ENCODE results near the gene SRGAP2B. TPM values are rescaled to one million over a fixed set of nuclear protein-coding genes. Genes with fewer than 3 reads are reported as not detected.
A peak's percentile ranks its signal among the peaks of the same experiment; 100 is the strongest.
"Not testable (repeated sequence)": the region's sequence is repeated elsewhere in the genome, so short reads cannot be mapped to it uniquely, and the experiment has no call there.

The SRGAP2B gene
- total RNA-seq, 1 donor from 2014 or later: 46.8 TPM

DNA sequence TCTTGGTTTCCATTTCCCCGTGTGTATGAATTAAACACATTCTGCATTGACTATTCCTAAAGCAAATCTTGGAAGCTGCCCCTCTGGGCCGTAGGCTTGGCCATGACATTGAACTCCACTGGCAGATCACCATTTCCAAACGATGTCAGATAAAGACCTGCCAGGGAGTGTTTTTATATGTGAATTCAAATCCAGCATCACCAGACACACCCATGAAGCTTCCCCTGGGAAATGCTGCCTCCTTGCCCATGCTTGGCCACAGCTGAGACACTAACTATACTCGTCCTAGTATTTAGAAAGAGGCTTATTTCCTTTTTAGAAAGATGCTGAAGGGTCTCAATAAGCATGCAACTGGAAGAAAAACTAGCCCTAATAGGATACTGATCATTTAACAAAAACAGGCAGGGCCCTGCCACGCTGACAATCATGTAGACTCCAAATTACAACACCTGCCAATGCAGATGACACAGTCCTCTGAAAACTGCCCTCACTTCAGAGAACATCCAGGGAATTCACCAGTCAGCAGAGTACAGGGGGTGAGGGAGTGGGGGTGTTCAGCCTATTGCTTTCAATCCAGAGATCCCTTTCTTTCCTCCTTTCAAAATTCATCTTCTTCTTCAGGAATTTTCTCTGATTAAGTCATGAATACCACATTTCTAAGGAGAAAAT, 94.9 kb downstream of the SRGAP2B start:
- not testable (repeated sequence) for DNase-seq (ENCODE audit: extremely low read depth, low read depth, low spot score)

DNA sequence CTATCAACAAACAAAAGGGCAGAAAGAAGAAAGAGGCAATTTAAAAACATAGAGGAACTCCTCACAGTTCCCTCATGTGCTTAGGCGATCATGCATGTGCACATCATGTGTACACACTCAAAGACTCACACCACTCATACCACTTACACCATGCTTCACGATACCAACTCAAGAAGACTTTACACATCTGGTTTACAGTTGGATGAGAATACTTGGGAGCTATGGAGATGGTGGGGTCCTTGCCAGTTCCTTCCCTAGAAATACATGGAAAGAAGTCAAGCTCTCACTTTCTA, 96.2 kb downstream of the SRGAP2B start:
- DNase-seq (ENCODE audit: extremely low read depth, low read depth, low spot score): not testable (repeated sequence)

DNA sequence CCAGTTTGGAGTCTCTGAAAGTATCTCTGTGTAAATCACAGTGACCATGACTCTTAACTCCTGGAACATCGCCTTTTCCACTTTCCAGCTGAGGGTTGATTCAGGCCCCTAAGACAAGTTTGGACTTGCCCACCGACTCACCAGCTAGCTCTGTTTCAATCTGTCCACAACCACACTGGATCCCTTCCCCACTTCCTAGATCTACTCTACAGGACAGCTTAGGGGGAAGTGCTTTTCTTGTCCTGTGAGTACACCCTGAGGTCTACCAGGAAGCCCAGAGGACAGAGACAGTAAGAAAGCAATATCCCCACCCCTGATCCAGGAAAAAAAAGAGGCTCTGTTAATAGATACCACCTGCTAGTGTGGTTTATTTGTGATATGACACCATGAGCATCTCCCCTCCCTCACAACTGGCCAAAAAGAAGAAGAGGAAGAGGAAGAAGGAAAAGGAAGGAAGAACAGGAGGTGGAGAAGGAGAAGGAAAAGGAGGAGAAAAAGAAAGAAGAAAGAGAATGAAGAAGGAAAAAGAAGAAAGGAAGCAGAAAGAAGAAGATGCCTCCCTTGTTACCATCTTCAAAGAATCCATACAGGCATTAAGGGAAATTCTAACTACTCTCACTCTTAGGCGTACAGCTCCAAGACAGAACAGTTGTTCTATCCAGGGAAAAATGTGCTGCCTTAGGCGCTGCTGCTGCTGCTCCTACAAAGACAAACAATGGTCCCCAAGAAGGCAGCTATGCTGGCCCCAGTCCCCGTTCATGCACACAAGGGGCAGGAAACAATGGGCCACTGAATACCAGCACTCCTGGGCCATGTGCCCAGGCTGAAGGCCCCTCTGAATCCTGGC, 96.8 kb downstream of the SRGAP2B start:
- DNase-seq (ENCODE audit: extremely low read depth, low read depth, low spot score): not testable (repeated sequence)

DNA sequence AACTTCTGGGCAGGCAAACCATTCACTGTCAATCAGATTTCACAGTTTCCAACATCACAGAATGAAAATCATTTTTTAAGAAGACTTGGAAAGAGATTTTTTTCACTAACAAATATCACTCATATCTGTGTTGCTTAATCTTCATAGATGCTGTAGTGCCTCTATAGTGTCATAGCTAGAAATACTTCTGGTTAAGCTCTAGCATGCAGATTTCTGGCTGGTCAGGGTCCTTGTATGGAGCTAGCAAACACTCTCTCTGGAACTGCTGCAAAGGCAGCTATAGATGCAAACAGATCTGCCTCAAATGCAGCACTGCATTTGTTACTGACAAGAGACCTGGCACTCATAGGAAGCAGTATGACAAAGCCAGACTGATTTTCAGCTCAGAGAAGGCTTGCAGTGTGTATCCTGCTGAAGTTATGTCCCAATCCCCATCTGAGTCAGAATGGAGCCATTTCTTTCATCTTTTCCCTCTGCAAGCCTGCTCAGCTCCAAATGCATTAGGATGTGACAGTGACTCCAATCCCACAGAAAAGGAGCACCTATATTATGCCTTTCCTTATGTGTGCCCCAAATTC, 99.2 kb downstream of the SRGAP2B start:
- not testable (repeated sequence) for DNase-seq (ENCODE audit: extremely low read depth, low read depth, low spot score)

DNA sequence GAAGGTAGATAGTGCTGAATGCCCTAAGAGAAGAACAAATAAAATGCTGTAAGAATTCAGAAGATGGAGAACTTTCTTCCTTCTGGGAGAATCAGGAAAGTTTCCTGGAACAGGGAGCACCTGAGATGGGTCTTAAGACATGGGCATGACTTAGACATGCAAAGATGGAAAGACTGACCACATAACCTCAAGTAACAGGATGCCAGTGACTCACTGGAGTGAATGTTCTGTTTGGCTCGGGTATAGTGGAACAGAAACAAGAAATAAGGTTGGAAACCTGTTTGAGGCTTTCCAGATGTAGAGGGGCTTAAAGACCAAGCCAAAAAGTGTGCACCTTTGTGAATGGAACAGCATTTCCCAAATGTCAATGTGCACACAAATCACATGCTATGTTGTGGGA, 102.2 kb downstream of the SRGAP2B start:
- peak; percentile 27 for DNase-seq (ENCODE audit: extremely low read depth, low read depth, low spot score)

DNA sequence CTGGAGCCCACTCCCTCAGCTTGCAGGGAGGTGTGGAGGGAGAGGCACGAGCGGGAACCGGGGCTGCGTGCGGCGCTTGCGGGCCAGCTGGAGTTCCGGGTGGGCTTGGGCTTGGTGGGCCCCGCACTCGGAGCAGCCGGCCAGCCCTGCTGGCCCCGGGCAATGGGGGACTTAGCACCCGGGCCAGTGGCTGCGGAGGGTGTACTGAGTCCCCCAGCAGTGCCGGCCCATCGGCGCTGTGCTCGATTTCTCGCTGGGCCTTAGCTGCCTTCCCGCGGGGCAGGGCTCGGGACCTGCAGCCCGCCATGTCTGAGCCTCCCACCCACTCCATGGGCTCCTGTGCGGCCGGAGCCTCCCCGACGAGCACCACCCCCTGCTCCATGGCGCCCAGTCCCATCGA, 104.5 kb downstream of the SRGAP2B start:
- not testable (repeated sequence) for DNase-seq (ENCODE audit: extremely low read depth, low read depth, low spot score)

DNA sequence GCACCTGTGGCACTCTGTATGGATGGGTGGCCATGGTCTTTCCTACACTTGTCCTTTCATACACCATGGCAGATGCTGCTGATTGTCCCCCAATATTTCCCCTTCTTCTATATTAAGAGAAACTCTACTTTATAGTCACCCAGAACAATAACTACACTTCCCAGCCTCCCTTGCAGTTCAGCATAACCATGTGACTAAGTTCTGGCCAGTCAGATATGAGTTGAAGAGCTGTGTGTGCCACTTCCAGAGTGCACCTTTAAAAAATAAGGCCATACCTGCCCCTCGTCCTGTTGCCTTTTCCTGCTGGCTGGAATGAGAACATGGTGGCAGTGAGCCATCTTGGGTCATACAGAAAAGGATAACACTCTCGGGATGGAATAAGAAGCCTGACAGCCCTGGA, 108.0 kb downstream of the SRGAP2B start:
- DNase-seq (ENCODE audit: extremely low read depth, low read depth, low spot score): not testable (repeated sequence)

DNA sequence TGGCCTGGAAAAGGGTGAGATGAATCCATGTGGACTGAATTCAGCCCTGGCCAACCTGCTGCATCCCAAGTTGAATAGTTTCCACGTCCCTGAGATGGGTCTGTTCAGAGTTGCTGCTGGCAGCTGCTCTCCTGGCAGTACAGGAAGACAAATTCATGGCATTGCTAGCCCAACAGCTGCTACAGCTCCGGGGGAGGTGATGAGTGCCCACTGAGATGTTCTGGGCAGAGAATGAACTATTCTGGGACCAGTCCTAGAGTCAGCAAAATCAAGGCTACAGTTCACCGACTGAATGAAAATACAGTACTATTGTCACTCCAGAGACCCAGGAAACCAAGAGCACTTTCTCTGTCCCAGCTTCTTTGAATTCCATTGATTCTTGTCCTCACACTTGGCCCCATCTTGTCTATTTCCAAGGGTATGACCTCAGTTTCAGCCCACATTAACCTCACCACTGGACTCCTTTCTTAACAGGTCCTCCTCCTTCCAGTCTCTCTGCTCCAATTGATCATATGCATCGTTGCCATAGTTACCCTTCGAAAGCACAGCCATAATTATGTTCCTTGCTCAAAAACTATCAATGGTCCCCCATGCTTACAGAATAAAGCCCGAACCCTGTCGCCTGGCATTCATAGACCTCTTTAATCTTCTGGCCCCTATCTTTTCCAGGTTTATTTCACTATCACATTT, 108.8 kb downstream of the SRGAP2B start:
- DNase-seq (ENCODE audit: extremely low read depth, low read depth, low spot score): not testable (repeated sequence)

DNA sequence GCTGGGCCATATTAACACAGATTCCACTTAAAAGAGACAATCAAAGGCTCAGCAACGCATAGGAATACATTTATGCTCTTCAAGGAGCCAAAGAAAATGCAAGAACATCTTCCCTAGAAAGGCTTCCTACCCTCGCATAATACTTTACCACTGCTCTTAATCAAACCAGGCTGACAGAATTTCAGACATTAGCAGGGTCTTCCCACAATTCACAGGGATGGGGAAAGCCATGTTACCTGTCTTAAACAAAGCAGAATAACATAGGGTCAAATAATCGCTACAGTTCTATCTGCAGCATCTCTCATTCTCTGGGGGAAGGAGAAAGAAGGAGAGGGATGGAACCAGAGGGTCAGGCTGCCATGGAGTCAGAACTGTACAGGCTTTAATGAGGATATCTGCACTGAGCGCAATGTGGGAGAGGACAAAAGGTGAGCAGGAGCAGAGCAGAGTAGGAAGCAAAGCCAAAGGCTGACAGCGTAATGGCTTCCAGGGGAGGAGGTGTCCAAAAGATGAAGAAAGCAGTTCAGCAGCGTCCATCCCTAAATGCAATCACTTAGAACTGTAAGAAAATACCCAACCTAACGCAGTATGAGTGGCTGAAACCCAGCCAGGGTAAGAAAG, 109.5 kb downstream of the SRGAP2B start:
- not testable (repeated sequence) for DNase-seq (ENCODE audit: extremely low read depth, low read depth, low spot score)

DNA sequence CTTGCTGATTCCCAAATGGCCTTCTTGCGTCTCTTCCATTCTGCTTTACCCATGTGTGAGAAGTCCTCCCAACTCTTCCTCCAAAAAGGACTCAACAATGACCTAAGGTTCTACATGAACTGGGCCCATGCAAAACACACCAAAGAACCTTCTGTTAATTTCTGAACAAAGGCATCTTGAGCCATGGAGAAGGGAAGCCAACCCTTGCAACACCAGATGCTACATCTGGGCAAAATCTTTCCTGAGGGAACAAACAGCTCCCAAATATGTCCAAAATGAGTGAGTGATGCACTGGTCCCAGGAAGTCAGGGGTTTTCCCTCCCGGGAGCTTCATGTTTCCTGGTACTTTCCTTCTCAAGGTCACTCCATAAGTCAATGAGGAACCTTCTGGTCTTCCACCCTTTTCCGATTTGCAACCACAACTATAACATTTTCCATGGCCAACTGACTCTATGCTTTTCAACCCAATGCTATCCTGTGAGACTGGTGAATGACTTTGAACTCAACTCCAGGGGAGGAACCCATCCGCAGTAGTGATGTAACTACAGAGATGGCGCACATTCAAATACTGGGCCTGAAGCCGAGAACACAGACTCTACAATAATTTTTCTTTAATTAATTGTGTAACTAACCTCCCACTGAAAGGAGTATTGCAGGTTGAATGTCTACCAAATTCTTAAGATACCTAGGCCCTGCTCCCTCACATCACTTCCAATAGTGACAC, 112.2 kb downstream of the SRGAP2B start:
- DNase-seq (ENCODE audit: extremely low read depth, low read depth, low spot score): not testable (repeated sequence)

DNA sequence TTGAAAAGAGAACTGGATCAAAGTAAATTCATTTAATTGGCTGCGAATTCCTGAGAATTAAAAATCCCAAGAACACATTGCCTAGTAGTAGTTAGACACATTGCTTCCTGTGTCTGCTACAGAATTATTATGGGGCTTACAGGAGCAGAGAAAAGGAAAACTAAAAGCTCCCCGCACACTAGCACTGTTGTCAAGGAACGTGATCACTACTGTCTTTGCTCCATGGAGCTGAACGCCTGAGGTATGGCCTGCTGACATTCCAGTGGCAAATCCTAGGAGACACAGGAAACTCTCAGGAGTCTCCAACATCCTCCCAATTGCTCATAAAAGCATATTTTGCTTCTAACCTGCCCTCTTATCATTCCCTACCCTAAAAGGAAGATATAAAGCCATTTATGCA, 114.0 kb downstream of the SRGAP2B start:
- not testable (repeated sequence) for DNase-seq (ENCODE audit: extremely low read depth, low read depth, low spot score)

DNA sequence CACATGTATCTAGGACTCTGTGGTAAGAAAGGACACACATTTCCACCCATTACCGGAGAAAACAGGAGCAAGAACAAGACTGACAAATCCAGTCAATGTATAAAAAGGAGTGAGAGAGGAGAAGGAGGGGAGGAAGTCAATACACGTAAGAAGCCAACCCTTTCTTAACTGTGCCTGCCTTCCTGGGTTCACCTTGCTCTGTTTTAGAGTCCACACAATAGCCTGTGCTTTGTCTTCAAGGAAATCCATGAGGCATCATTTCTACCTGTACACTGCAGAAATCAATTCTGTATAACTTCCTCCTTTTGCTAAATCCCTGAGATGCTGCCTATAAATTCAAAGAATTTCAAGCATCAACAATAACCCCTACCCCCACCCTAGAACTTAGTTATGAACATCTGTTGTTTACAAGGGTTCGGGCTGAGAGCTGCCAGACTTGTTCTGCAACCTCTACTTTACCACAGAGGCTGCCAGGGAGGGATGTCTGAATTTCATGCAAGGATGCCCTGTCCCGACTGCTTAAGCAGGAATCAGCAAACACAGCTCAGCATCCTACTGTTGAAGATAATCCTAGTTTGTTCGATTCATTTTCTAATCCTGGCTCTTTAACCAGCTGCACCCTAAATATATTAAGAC, 115.0 kb downstream of the SRGAP2B start:
- DNase-seq (ENCODE audit: extremely low read depth, low read depth, low spot score): not testable (repeated sequence)

DNA sequence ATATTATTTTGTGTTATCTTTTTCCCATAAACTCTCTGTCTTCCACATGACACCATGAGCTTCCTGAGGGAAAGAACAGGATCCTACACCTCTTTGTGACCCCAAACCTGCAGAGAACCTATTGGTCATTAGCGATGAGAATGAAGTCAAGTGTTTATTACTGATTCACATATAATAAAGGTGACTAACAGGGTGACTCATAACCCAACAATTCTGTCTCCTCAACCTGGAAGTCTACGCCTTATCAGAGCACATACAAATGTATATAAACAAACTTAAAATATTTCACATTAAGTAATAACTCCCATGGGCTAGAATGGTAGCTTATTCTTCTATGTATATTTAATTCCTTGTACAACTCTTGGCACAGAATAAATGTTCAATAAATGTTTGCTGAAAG, 117.3 kb downstream of the SRGAP2B start:
- DNase-seq (ENCODE audit: extremely low read depth, low read depth, low spot score): not testable (repeated sequence)

DNA sequence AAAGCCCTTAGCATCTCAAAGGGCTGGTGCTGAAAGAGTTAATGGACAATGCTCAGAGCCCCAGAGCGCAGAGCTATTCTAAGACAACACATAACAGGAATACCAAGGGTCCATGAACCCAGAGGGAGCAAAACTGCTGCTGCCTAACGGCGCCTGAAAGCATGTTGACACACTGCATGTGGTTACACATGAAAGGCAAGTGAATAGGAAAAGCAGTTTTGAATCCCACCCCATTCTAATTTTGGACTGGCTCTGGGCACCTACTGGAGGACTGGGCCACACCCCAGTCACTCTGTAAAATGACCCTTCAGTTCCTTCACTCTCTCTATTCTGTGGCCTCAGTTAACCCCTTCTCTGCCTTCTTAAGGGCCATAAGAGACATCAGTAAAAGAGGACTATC, 123.2 kb downstream of the SRGAP2B start:
- DNase-seq (ENCODE audit: extremely low read depth, low read depth, low spot score): not testable (repeated sequence)

DNA sequence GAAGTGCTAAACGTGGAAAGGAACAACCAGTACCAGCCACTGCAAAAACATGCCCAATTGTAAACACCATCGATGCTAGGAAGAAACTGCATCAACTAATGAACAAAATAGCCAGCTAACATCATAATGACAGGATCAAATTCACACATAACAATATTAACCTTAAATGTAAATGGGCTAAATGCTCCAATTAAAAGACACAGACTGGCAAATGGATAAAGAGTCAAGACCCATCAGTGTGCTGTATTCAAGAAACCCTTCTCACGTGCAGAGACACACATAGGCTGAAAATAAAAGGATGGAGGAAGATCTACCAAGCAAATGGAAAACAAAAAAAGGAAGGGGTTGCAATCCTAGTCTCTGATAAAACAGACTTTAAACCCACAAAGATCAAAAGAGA, 128.6 kb downstream of the SRGAP2B start:
- DNase-seq (ENCODE audit: extremely low read depth, low read depth, low spot score): not testable (repeated sequence)

DNA sequence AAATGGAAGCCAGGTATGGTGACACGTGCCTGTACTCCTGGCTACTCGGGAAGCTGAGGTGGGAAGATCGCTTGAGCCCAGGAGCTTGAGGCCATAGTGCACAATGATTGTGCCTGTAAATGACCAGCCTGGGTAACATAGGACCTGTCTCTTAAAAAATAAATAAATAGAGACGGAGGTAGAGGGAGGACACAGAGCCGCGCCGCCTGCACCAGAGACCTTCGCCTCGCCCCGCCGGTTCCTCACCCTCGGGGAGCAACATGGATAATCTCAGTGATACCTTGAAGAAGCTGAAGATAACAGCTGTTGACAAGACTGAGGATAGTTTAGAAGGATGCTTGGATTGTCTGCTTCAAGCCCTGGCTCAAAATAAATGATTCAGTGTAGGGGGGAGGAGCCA, 130.4 kb downstream of the SRGAP2B start:
- not testable (repeated sequence) for DNase-seq (ENCODE audit: extremely low read depth, low read depth, low spot score)

DNA sequence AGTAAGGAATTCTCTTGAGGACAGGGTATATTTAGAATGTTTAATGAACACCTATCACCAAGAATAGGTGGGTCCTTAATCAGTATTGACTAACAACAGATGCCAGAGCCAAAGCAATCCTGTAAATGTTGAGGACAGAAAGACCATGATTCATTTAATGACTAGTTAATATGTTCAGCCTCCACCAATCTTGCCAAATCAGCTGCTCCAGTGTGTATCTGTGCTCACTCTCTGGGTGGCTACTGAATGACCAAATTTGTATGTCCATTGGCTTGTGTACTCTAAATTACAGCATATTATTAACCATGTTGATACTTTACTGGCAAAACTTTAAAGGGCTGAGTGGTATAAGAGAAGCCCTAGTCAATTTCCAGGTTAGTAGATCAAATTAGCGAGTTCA, 130.9 kb downstream of the SRGAP2B start:
- not testable (repeated sequence) for DNase-seq (ENCODE audit: extremely low read depth, low read depth, low spot score)

DNA sequence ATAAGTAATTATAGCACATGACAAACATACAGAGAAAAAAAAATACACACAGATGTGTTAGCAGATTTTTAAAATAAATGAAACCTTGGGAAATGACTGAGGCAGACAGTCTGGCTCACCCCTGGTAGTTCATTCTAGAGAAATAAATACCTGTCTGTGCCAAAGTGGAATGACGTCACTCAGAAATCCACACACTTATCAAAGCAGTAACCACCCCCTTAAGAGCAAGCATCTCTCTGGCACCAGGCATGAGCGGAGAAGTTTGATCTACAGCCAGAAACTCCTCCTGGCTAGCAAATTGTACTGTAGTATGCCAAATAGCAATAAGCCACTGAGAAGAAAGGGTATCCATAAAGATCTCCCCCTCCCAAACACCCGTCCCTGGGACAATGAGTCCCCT, 131.6 kb downstream of the SRGAP2B start:
- not testable (repeated sequence) for DNase-seq (ENCODE audit: extremely low read depth, low read depth, low spot score)

All from glomerular endothelial cell (primary cell).